NCI-H82 treated with DMSO at 0.1 percent for 48 hours (cell line): ENCODE data around the gene RASAL1.

Experiments
- DNase-seq: peaks from one replicate; lab custom pipeline; 2025; ENCODE audit not compliant: unreplicated experiment; lab: John Stamatoyannopoulos, UW

The RASAL1 gene

GRCh38 chr12:113077057-113077858 is 58.3 kb downstream of the RASAL1 start:
- no peak for DNase-seq

- no peak for DNase-seq
These were observed 60.4 kb downstream of the RASAL1 start for GRCh38 chr12:113075137-113075683.

- no peak for DNase-seq
These were observed 62.0 kb downstream of the RASAL1 start for GRCh38 chr12:113073586-113073985.

- no peak for DNase-seq
These were observed 63.4 kb downstream of the RASAL1 start for GRCh38 chr12:113072136-113072535.

GRCh38 chr12:113071135-113072112 is 64.1 kb downstream of the RASAL1 start:
- no peak for DNase-seq

- DNase-seq = no peak
These were observed 65.2 kb downstream of the RASAL1 start for GRCh38 chr12:113070117-113070906.

GRCh38 chr12:113069751-113070116 is 65.8 kb downstream of the RASAL1 start:
- DNase-seq = no peak

GRCh38 chr12:113069149-113069548 is 66.4 kb downstream of the RASAL1 start:
- DNase-seq = no peak

GRCh38 chr12:113067987-113068935 is 67.3 kb downstream of the RASAL1 start:
- no peak for DNase-seq

- DNase-seq = no peak
These were observed 68.7 kb downstream of the RASAL1 start for GRCh38 chr12:113066813-113067400.

GRCh38 chr12:113065126-113066007 is 70.2 kb downstream of the RASAL1 start:
- DNase-seq = no peak

- no peak for DNase-seq
These were observed 71.0 kb downstream of the RASAL1 start for GRCh38 chr12:113064395-113065125.

- DNase-seq = no peak
These were observed 71.9 kb downstream of the RASAL1 start for GRCh38 chr12:113063396-113064350.

- no peak for DNase-seq
These were observed 72.8 kb downstream of the RASAL1 start for GRCh38 chr12:113062502-113063395.

GRCh38 chr12:113061061-113061694 is 74.4 kb downstream of the RASAL1 start:
- no peak for DNase-seq
